Measurements from ENCODE around the gene CXCL12.

Gene CXCL12

DNA sequence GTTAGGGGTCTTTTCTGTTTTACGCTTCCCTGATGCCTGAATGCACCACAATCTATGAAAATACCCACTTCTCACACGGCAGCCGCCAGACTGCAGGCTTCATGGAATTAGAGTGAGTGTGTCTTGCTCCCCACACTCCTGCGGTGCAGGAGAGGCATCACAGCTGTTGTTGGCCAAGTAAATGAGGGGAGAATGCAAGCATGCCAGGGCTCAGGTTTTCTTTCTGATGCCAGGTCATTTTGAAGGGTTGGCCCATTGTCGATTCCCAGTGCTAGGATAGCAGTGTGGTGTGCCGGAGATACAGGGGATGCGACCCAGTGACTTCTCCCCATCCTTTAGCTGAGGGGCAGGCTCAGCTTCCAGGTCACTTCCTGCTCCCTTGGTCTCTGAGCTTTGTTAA lies 16.3 kb downstream of the CXCL12 start:
- TF ChIP-seq, protein P1, sequence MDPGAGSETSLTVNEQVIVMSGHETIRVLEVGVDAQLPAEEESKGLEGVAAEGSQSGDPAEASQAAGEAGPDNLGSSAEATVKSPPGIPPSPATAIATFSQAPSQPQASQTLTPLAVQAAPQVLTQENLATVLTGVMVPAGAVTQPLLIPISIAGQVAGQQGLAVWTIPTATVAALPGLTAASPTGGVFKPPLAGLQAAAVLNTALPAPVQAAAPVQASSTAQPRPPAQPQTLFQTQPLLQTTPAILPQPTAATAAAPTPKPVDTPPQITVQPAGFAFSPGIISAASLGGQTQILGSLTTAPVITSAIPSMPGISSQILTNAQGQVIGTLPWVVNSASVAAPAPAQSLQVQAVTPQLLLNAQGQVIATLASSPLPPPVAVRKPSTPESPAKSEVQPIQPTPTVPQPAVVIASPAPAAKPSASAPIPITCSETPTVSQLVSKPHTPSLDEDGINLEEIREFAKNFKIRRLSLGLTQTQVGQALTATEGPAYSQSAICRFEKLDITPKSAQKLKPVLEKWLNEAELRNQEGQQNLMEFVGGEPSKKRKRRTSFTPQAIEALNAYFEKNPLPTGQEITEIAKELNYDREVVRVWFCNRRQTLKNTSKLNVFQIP (CRISPR knock-in tag; IDR thresholded peaks at IDR 0.05; ENCODE audit: borderline replicate concordance, low read depth), result no peak
- TF ChIP-seq OSR1 (CRISPR knock-in tag; IDR thresholded peaks at IDR 0.05), result no peak
- no peak for TF ChIP-seq ESRRG (CRISPR knock-in tag; IDR thresholded peaks at IDR 0.05)
- no peak for TF ChIP-seq ZNF70 (CRISPR knock-in tag; IDR thresholded peaks at IDR 0.05)
- TF ChIP-seq, protein P2, sequence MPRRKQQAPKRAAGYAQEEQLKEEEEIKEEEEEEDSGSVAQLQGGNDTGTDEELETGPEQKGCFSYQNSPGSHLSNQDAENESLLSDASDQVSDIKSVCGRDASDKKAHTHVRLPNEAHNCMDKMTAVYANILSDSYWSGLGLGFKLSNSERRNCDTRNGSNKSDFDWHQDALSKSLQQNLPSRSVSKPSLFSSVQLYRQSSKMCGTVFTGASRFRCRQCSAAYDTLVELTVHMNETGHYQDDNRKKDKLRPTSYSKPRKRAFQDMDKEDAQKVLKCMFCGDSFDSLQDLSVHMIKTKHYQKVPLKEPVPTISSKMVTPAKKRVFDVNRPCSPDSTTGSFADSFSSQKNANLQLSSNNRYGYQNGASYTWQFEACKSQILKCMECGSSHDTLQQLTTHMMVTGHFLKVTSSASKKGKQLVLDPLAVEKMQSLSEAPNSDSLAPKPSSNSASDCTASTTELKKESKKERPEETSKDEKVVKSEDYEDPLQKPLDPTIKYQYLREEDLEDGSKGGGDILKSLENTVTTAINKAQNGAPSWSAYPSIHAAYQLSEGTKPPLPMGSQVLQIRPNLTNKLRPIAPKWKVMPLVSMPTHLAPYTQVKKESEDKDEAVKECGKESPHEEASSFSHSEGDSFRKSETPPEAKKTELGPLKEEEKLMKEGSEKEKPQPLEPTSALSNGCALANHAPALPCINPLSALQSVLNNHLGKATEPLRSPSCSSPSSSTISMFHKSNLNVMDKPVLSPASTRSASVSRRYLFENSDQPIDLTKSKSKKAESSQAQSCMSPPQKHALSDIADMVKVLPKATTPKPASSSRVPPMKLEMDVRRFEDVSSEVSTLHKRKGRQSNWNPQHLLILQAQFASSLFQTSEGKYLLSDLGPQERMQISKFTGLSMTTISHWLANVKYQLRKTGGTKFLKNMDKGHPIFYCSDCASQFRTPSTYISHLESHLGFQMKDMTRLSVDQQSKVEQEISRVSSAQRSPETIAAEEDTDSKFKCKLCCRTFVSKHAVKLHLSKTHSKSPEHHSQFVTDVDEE (CRISPR knock-in tag; IDR thresholded peaks at IDR 0.05), result no peak
- no peak for TF ChIP-seq RARB (CRISPR knock-in tag; IDR thresholded peaks at IDR 0.05)
- TF ChIP-seq ZFP30 (CRISPR knock-in tag; IDR thresholded peaks at IDR 0.05), result no peak
- no peak for TF ChIP-seq TCF4 (CRISPR knock-in tag; IDR thresholded peaks at IDR 0.05; ENCODE audit: borderline replicate concordance)
- TF ChIP-seq ZNF8 (CRISPR knock-in tag; IDR thresholded peaks at IDR 0.05), result no peak
- no peak for TF ChIP-seq ZC3H10 (CRISPR knock-in tag; IDR thresholded peaks at IDR 0.05)
- TF ChIP-seq, protein P3, sequence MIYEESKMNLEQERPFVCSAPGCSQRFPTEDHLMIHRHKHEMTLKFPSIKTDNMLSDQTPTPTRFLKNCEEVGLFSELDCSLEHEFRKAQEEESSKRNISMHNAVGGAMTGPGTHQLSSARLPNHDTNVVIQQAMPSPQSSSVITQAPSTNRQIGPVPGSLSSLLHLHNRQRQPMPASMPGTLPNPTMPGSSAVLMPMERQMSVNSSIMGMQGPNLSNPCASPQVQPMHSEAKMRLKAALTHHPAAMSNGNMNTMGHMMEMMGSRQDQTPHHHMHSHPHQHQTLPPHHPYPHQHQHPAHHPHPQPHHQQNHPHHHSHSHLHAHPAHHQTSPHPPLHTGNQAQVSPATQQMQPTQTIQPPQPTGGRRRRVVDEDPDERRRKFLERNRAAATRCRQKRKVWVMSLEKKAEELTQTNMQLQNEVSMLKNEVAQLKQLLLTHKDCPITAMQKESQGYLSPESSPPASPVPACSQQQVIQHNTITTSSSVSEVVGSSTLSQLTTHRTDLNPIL (CRISPR knock-in tag; IDR thresholded peaks at IDR 0.05; ENCODE audit: low read depth), result no peak
- TF ChIP-seq PPARA (CRISPR knock-in tag; IDR thresholded peaks at IDR 0.05; ENCODE audit: borderline replicate concordance), result no peak
- no peak for TF ChIP-seq SNAI2 (CRISPR knock-in tag; IDR thresholded peaks at IDR 0.05)
- TF ChIP-seq ZNF565 (CRISPR knock-in tag; conservative IDR thresholded peaks at IDR 0.05; ENCODE audit: low read depth), result no peak
- no peak for TF ChIP-seq BACH2 (CRISPR knock-in tag; IDR thresholded peaks at IDR 0.05; ENCODE audit: borderline replicate concordance)
- no peak for TF ChIP-seq ARNTL (CRISPR knock-in tag; IDR thresholded peaks at IDR 0.05; ENCODE audit: borderline replicate concordance, low read depth)
- TF ChIP-seq, protein P4, sequence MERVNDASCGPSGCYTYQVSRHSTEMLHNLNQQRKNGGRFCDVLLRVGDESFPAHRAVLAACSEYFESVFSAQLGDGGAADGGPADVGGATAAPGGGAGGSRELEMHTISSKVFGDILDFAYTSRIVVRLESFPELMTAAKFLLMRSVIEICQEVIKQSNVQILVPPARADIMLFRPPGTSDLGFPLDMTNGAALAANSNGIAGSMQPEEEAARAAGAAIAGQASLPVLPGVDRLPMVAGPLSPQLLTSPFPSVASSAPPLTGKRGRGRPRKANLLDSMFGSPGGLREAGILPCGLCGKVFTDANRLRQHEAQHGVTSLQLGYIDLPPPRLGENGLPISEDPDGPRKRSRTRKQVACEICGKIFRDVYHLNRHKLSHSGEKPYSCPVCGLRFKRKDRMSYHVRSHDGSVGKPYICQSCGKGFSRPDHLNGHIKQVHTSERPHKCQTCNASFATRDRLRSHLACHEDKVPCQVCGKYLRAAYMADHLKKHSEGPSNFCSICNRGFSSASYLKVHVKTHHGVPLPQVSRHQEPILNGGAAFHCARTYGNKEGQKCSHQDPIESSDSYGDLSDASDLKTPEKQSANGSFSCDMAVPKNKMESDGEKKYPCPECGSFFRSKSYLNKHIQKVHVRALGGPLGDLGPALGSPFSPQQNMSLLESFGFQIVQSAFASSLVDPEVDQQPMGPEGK (CRISPR knock-in tag; IDR thresholded peaks at IDR 0.05; ENCODE audit: borderline replicate concordance), result no peak
- TF ChIP-seq, protein P5, sequence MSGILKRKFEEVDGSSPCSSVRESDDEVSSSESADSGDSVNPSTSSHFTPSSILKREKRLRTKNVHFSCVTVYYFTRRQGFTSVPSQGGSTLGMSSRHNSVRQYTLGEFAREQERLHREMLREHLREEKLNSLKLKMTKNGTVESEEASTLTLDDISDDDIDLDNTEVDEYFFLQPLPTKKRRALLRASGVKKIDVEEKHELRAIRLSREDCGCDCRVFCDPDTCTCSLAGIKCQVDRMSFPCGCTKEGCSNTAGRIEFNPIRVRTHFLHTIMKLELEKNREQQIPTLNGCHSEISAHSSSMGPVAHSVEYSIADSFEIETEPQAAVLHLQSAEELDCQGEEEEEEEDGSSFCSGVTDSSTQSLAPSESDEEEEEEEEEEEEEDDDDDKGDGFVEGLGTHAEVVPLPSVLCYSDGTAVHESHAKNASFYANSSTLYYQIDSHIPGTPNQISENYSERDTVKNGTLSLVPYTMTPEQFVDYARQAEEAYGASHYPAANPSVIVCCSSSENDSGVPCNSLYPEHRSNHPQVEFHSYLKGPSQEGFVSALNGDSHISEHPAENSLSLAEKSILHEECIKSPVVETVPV (CRISPR knock-in tag; IDR thresholded peaks at IDR 0.05), result no peak

DNA sequence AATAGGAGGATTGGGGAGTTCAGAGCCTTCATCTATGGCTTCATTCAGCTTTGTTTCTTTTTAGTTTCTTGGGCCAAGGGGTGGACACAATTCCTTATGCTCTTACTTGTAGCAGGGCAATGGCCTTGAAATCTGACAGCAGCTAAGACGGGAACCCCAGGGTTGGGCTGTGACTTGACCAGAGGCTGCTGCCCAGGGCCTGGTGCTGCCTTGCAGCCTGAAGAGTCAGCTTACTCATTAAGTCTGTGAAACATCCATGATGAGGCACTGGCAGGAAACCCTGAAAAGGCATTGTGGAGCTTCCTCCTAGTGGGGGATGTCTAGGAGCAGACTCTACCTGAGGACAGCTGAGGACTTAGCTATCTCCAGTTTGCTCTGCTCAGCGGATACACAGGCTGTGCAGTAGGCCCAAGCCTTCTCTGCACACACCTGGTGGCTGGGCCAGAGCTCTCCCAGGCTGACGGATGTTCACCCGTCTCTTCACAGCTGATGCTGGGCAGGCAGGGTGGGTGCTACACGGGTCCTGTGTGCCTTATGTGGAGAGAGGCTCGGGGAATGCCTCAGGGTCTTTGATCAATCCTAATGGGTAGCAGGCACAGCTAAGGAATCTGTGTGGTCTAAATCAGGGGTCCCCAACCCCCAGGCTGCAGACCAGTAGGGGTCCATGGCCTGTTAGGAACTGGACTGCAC lies 17.8 kb downstream of the CXCL12 start:
- ATAC-seq, result no peak
- no peak for TF ChIP-seq GLIS3 (CRISPR knock-in tag; IDR thresholded peaks at IDR 0.05)
- no peak for TF ChIP-seq PPARA (CRISPR knock-in tag; IDR thresholded peaks at IDR 0.05; ENCODE audit: borderline replicate concordance)
- TF ChIP-seq, protein P1 (CRISPR knock-in tag; IDR thresholded peaks at IDR 0.05; ENCODE audit: borderline replicate concordance, low read depth), result no peak
- TF ChIP-seq TCF4 (CRISPR knock-in tag; IDR thresholded peaks at IDR 0.05; ENCODE audit: borderline replicate concordance), result no peak
- TF ChIP-seq, protein P2 (CRISPR knock-in tag; IDR thresholded peaks at IDR 0.05), result no peak
- TF ChIP-seq ZNF8 (CRISPR knock-in tag; IDR thresholded peaks at IDR 0.05), result no peak
- no peak for TF ChIP-seq RARB (CRISPR knock-in tag; IDR thresholded peaks at IDR 0.05)
- TF ChIP-seq, protein P5 (CRISPR knock-in tag; IDR thresholded peaks at IDR 0.05), result no peak
- no peak for TF ChIP-seq ZNF565 (CRISPR knock-in tag; conservative IDR thresholded peaks at IDR 0.05; ENCODE audit: low read depth)
- TF ChIP-seq ZNF70 (CRISPR knock-in tag; IDR thresholded peaks at IDR 0.05), result no peak
- no peak for TF ChIP-seq SNAI2 (CRISPR knock-in tag; IDR thresholded peaks at IDR 0.05)
- no peak for TF ChIP-seq ARNTL (CRISPR knock-in tag; IDR thresholded peaks at IDR 0.05; ENCODE audit: borderline replicate concordance, low read depth)
- no peak for TF ChIP-seq ISL1 (CRISPR knock-in tag; IDR thresholded peaks at IDR 0.05)
- no peak for TF ChIP-seq TOX (CRISPR knock-in tag; IDR thresholded peaks at IDR 0.05; ENCODE audit: borderline replicate concordance)
- TF ChIP-seq ZFP3 (CRISPR knock-in tag; IDR thresholded peaks at IDR 0.05), result no peak

More for the DNA sequence above, 16.3 kb downstream of the CXCL12 start:
- no peak for ATAC-seq
